HCT116 (cell line): ENCODE measurements around the gene C17orf114.
A peak's percentile ranks its signal among the peaks of the same experiment; 100 is the strongest.

ENCODE experiments used
- ATAC-seq: fragments of 200-7000 bp; cut with Tn5 transposase; 2 replicates; pipeline ENCODE4 v1.9.1; 2020; ENCODE audit warnings: mild to moderate bottlenecking, moderate library complexity
- BruUV-seq: library from RNA; stranded (reverse); fragments of 400-500 nt; replicated peaks from 2 replicates; lab custom pipeline; 2021; lab: Mats Ljungman, UMichigan
- CTCF ChIA-PET: fragments of 300-600 bp; sonication (Branson Sonifier 250); formaldehyde crosslinking; loops from one replicate; lab custom pipeline; 2021; ENCODE audit warnings: antibody characterized with exemption; lab: Charles Lee
- POLR2A ChIA-PET: fragments of 300-600, 350-600 bp; sonication (Branson Sonifier 250); formaldehyde crosslinking; loops from one replicate; lab custom pipeline; 2021; ENCODE audit warnings: antibody characterized with exemption; lab: Charles Lee
- RAD21 ChIA-PET, 2 experiments: fragments of 300-600 bp; sonication (Branson Sonifier 250); formaldehyde crosslinking; loops; one replicate each; lab custom pipeline; 2023; ENCODE audit warnings: low total read pairs in 2 of 2; ENCODE audit not compliant: uncharacterized antibody in 2 of 2, unreplicated experiment in 2 of 2, low non-redundant PET in 1 of 2; lab: Charles Lee
- DNase-seq: peaks from one replicate; pipeline ENCODE4 v3.0.0-alpha.2; 2010; ENCODE audit warnings: low read depth, low spot score
- H2AFZ ChIP-seq: fragments of 200-600 bp; shearing (Covaris generic), sonication (generic); 2 replicates; pipeline ENCODE4 v1.6.1; 2017; ENCODE audit warnings: low read depth, mixed run types, mixed read lengths, antibody characterized with exemption, low read length; ENCODE audit not compliant: poor library complexity, severe bottlenecking
- H3K27ac ChIP-seq: 2 replicates; pipeline ENCODE4 v1.5.1; 2012; ENCODE audit warnings: low read depth, low read length
- H3K27me3 ChIP-seq: fragments of 200-600 bp; sonication (generic); 2 replicates; pipeline ENCODE4 v1.6.1; 2016; ENCODE audit warnings: mixed run types, low read length, mixed read lengths; ENCODE audit not compliant: insufficient read depth
- H3K36me3 ChIP-seq, 2 experiments: fragments of 200-500 bp in 1 of 2; fragments of 200-600 bp in 1 of 2; sonication (Bioruptor generic) in 1 of 2; sonication (generic) in 1 of 2; 2 replicates each; pipeline versions ENCODE4 v1.5.1 to v1.6.1; 2014 to 2016; ENCODE audit warnings: low read length in 2 of 2, inconsistent platforms in 1 of 2, mixed read lengths in 1 of 2, mixed run types in 1 of 2; ENCODE audit not compliant: insufficient read depth in 2 of 2, control insufficient read depth in 1 of 2
- H3K4me1 ChIP-seq, 2 experiments: fragments of 200-600 bp in 1 of 2; sonication (generic) in 1 of 2; 2 replicates each; pipeline versions ENCODE4 v1.5.1 to v1.6.1; 2012 to 2017; ENCODE audit warnings: low read length in 2 of 2, inconsistent platforms in 1 of 2, mild to moderate bottlenecking in 1 of 2, mixed read lengths in 1 of 2, mixed run types in 1 of 2, moderate library complexity in 1 of 2; ENCODE audit not compliant: insufficient read depth in 2 of 2, control insufficient read depth in 1 of 2
- H3K4me2 ChIP-seq: fragments of 200-600 bp; sonication (generic); 2 replicates; pipeline ENCODE4 v1.6.1; 2017; ENCODE audit warnings: mixed run types, low read length, mixed read lengths
- H3K4me3 ChIP-seq, 2 experiments: fragments of 200-600 bp in 1 of 2; sonication (generic) in 1 of 2; replicated peaks in 1 of 2; 2 replicates each; pipeline ENCODE4 v1.5.1; 2011 to 2016; ENCODE audit warnings: low read length in 2 of 2, control low read depth in 1 of 2, low read depth in 1 of 2, mild to moderate bottlenecking in 1 of 2, mixed read lengths in 1 of 2, mixed run types in 1 of 2
- H3K79me2 ChIP-seq: fragments of 200-600 bp; sonication (generic); 2 replicates; pipeline ENCODE4 v1.6.1; 2017; ENCODE audit warnings: mild to moderate bottlenecking, mixed run types, low read length, moderate library complexity, mixed read lengths; ENCODE audit not compliant: insufficient read depth
- H3K9ac ChIP-seq: fragments of 200-600 bp; sonication (generic); 2 replicates; pipeline ENCODE4 v1.6.1; 2016; ENCODE audit warnings: low read length, mixed read lengths
- H3K9me2 ChIP-seq: fragments of 200-600 bp; sonication (generic), shearing (Covaris generic); 2 replicates; pipeline ENCODE4 v1.6.1; 2017; ENCODE audit warnings: mixed run types, mild to moderate bottlenecking, moderate library complexity; ENCODE audit not compliant: insufficient read depth
- H3K9me3 ChIP-seq, 2 experiments: fragments of 200-500 bp in 1 of 2; fragments of 200-600 bp in 1 of 2; sonication (Bioruptor generic) in 1 of 2; sonication (generic) in 1 of 2; 2 replicates each; pipeline ENCODE4 v1.6.1; 2014 to 2017; ENCODE audit warnings: low read length in 2 of 2, mixed read lengths in 2 of 2, inconsistent platforms in 1 of 2, low read depth in 1 of 2, mild to moderate bottlenecking in 1 of 2, mixed run types in 1 of 2, moderate library complexity in 1 of 2; ENCODE audit not compliant: control insufficient read depth in 1 of 2, insufficient read depth in 1 of 2
- H4K20me1 ChIP-seq: fragments of 200-600 bp; sonication (generic), shearing (Covaris generic); 2 replicates; pipeline ENCODE4 v1.6.1; 2017; ENCODE audit warnings: mixed run types, mild to moderate bottlenecking, moderate library complexity; ENCODE audit not compliant: insufficient read depth
- MAX ChIP-seq: IDR thresholded peaks from 2 replicates; pipeline ENCODE4 v1.6.1; 2012
- POLR2A ChIP-seq: IDR thresholded peaks from 2 replicates; pipeline ENCODE4 v1.7.0; 2011; ENCODE audit warnings: borderline replicate concordance; ENCODE audit not compliant: insufficient read depth, insufficient read length; ENCODE audit errors: extremely low read depth
- REST ChIP-seq: IDR thresholded peaks from 2 replicates; pipeline ENCODE4 v1.6.1; 2012; ENCODE audit warnings: low read depth
- SRF ChIP-seq: IDR thresholded peaks from 2 replicates; pipeline ENCODE4 v1.6.1; 2012; ENCODE audit warnings: low read depth
- TCF7L2 ChIP-seq: IDR thresholded peaks from 2 replicates; pipeline ENCODE4 v1.7.0; 2011; ENCODE audit warnings: borderline replicate concordance, inconsistent platforms; ENCODE audit not compliant: insufficient read depth, insufficient read length; ENCODE audit errors: extremely low read depth
- ZFX ChIP-seq: fragments of 450-650 bp; IDR thresholded peaks from 2 replicates; pipeline ENCODE4 v1.6.1; 2017
- intact Hi-C: fragments of 100-400 bp; cut with micrococcal nuclease; formaldehyde crosslinking; loops from 2 replicates; pipeline ENCODE4 v1.10.0; 2022

Gene C17orf114

DNA sequence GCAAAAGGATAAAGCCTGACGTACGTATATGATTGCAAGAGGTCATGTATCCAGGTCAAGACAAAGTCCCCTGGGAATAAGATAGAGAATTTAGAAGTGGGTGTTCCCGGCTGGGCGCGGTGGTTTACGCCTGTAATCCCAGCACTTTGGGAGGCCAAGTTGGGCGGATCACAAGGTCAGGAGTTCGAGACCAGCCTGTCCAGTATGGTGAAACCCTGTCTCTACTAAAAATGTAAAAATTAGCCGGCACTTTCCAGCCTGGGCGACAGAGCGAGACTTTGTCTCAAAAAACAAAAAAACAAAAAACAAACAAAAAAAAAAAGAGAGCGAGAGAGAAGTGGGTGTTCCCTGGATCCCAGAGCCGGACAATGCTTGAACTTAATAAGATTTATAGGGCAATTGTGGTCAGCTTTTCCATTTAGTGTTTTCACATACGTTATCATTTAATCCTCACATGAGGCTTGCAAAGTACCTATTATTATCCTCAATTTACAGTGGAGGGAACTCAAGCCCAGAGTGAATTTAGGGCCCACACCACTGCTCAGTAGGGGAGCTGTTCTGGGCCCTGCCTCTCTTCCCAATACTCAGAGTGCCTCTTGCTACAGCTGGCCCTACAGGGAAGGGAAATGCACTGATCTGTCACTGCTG is 13.8 kb downstream of the C17orf114 start:
- Histone ChIP-seq H3K9me3 (no peaks in the 10 kb centered on the region), H2AFZ (no peak overlapping the region), H3K27ac (0 out of 2 replicates have a peak overlapping the region, but pooled peaks have one; percentile 98), H3K79me2 (peaks cover 8% of the 10 kb centered on the region; the same call in 1 of the 2 replicates), H4K20me1 (no peaks in the 10 kb centered on the region)
- POLR2A ChIA-PET, result no interaction called here
- no TSS peak for BruUV-seq
- TF ChIP-seq POLR2A, result no peak
- TF ChIP-seq ZFX, result no peak
- TF ChIP-seq REST, result no peak
- TF ChIP-seq MAX, result no peak
- no peak for TF ChIP-seq SRF
- no peak for TF ChIP-seq TCF7L2
- TF ChIP-seq, all 23 proteins: peak for 0
- RAD21 ChIA-PET, result no interaction called here
- H3K4me1 ChIP-seq, result peaks cover 25 to 36% of the 10 kb centered on the region in 2 experiments
- intact Hi-C loops, result no loop called here
- peak overlapping the region; percentile 92 for H3K4me2 ChIP-seq
- CTCF ChIA-PET, result interaction anchor here (1.0 to 3.6 kb wide), 3 partner anchors 10 to 93 kb away, joined by 3 to 19 read pairs (median 3); no protein-coding TSS in a partner anchor
- no peaks in the 10 kb centered on the region for H3K9me2 ChIP-seq
- DNase-seq (no peak), ATAC-seq (no peak)
- peak overlapping the region in 1 of 2 experiments; percentile 66; a peak in 1 of 4 replicates for H3K4me3 ChIP-seq
- no peaks in the 10 kb centered on the region for H3K27me3 ChIP-seq
- H3K9ac ChIP-seq, result peak overlapping the region; percentile 79; the same call in 1 of the 2 replicates
- H3K36me3 ChIP-seq, result no peaks in the 10 kb centered on the region
